GM18861 (cell line): ENCODE results near the gene AP1G1.
"Not testable (repeated sequence)": the region's sequence is repeated elsewhere in the genome, so short reads cannot be mapped to it uniquely, and the experiment has no call there.

Experiments
- ATAC-seq: cut with Tn5 transposase; IDR thresholded peaks from one replicate; pipeline ENCODE4 v1.9.1; 2021; ENCODE audit not compliant: unreplicated experiment

The AP1G1 gene

GRCh38 chr16:71811261-71811803 lies 2.7 kb upstream of the AP1G1 start:
- ATAC-seq: no peak

- not testable (repeated sequence) for ATAC-seq
Measured at GRCh38 chr16:71810155-71810530, 1.5 kb upstream of the AP1G1 start.

DNA sequence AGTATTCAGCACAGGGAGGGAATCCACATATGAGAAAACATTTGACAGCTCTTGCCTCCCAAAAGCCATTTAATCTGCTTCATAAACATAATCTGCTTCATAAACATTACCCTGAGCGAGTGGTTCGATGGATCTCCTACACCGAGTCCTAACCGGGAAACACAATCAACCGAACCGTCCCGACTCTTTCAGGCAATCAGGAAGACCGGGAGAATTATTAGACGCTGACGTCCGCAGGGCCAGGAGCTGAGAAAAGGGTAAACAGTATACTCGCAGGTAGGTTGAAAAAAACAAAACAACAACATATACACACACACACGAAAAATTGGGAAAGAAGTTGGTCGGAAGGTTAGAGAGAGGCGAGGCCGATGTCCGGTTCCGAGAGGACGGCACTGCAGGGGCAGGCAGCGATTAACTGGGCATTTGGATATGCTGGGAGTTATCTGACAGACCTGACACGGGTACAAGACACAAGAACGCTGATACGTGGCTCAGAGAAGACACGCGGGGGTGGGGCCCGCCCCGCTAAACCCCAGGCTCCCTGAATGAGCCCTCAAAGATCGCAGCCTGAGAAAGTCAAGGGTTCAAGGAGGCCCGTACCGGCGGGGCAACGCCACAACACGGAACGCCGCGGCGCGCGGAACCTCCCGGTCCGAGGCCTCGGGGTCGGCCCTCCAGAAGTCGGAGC lies 585 bp downstream of the AP1G1 start:
- ATAC-seq: no peak

DNA sequence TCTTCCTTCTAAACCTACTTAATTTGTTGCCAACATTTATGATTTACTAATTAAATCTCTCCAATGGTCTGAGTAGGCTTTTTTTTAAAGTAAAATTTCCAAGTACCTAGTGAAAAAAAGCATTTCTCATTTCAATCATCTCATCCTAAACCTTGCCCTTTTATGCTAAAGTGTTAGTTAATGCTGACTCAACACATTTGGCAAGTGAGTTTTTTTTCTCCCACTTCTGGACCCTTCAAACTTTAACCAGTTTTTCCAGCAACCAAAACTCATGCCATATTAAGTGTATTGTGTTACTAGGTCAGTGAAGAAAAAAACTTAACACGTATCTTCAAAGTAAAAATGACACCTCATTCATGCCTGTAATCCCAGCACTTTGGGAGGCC lies 5.3 kb downstream of the AP1G1 start:
- ATAC-seq: no peak

GRCh38 chr16:71796501-71797097 lies 12.0 kb downstream of the AP1G1 start:
- ATAC-seq: no peak

GRCh38 chr16:71794943-71795342 lies 13.7 kb downstream of the AP1G1 start:
- no peak for ATAC-seq

DNA sequence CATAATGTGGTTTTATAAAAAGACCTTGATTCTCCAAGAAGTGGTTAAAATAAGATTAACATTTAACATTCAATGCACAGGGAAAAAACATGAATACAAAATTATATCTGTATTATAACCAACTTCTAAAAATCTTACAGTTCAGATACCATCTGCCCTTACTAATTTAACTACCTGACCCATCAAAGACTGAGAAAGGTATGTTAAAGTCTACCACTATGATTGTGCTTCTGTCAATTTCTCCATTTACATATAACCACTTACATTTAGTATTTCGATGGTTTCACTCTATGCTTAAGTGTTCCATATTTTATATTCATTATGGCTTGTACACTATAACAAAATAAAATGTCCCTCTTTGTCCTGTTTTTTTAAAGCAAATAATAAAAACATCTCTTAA lies 14.6 kb downstream of the AP1G1 start:
- no peak for ATAC-seq

DNA sequence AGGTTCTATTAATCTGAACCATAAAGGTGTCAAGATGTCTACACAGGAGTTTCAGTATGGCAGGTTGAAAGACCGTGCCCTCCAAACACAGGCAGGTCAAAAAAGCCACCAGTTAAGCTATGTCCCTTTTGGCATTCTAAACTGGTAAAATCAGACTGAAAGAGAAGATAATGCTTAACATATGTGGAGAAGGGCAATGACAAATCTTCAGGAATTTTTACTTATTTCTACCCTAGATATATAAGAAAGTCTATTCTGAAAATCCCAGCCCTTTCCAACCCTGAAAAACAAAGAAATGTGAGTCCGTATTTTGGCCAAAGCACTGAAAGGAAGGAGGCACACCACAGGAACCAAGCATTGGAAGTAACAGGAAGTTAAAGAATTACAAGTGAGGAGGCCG lies 16.5 kb downstream of the AP1G1 start:
- no peak for ATAC-seq

- ATAC-seq: not testable (repeated sequence)
Measured at GRCh38 chr16:71790329-71790728, 18.3 kb downstream of the AP1G1 start.

DNA sequence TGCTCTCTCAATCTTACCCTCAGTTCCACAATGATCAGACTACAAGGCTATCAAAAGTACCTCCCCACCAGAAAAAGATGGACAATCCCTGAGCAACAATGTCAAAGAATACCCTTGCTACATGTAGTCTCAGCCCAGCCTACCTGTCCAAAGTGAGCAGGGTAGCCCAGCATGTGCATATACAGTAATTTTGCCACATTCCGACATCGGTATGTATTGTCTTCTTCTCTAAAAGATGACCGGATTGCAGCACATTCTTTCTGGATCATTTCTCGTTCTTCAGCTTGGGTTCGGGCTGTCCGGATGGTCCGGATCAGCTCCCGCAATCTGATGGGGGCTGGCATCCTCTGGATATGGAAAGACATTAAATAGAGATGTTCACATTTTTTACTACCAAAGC lies 19.5 kb downstream of the AP1G1 start:
- no peak for ATAC-seq

- no peak for ATAC-seq
Measured at GRCh38 chr16:71788578-71788977, 20.1 kb downstream of the AP1G1 start.

- not testable (repeated sequence) for ATAC-seq
Measured at GRCh38 chr16:71785143-71785542, 23.5 kb downstream of the AP1G1 start.

GRCh38 chr16:71784093-71784492 lies 24.5 kb downstream of the AP1G1 start:
- ATAC-seq: no peak

DNA sequence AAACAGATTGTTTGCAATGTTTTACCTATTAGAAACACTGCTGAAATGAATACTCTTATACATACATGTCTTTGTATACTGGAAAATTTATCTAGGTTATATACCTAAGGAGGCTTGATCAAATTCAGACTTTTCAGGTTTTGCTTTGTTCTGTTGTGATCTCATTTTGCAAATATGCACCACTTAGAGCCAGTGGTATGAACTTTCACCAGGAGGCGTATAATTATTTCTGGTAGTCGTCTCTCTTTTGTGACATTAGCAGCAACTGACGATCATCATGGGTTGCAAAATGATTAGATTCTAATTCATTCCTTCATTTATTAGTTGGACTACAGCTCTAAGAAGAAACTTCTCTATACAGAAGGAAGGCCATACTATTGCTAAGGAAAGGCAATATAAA lies 26.9 kb downstream of the AP1G1 start:
- no peak for ATAC-seq

DNA sequence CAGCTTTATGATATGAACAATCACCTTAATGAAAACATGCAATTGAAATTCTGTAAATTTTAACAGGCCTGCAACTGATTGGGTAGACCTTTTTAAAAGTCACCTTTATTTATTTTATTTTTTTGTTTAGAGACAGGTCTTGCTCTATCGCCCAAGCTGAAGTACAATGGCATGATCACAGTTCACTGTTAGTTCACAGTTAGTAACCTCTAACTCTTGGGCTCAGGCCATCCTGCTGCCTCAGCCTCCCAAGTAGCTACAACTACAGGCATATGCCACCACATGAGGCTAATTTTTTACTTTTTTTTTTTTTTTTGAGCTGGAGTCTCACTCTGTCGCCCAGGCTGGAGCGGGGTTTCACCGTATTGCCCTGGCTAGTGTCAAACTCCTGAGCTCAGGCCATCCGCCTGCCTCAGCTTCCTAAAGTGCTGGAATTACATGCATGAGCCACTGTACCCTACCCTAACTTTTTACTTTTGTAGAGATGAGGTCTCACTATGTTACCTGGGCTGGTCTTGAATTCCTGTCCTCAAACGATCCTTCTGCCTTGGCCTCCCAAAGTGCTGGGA lies 28.0 kb downstream of the AP1G1 start:
- no peak for ATAC-seq

GRCh38 chr16:71778780-71779179 lies 29.9 kb downstream of the AP1G1 start:
- ATAC-seq: no peak

DNA sequence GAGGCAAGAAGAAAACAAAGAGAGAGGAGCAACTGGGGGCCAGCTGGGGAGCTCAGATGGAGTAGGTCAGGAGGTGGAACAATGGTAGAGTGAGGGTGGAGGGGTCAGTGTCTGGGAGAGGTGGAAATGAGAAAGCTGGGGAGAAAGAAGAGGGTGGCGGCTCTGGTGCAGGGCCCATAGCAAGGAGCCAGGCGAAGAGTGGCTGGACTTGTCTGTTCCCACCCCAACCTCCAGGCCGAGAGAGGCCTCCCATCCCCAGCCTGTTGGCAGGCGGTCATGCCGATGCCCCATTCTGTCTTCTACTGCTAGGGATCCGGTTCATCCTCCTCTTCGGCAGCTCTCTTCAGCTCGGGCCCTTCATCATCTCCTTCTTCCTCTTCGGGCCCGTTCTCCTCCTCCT lies 31.3 kb downstream of the AP1G1 start:
- ATAC-seq: no peak

- ATAC-seq: peak; percentile 69
Measured at GRCh38 chr16:71775949-71776348, 32.7 kb downstream of the AP1G1 start.

DNA sequence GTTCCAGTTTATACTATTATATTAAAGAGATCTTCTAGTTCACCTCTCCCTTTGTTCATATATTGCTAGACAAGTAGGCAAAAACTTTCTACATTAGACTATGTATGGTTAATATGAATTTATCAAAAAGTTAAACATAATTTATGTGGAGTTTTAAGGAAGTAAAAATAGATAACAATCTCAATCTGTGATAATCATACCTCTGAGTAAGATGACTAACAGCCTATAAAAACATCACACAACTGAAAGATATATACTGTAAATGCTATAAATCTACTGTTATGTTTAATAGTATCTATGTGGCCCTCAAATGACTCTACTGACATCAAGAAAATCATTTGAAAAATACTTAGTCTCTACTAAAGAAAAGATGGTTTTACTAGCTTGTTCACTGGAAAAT lies 37.1 kb downstream of the AP1G1 start:
- no peak for ATAC-seq

DNA sequence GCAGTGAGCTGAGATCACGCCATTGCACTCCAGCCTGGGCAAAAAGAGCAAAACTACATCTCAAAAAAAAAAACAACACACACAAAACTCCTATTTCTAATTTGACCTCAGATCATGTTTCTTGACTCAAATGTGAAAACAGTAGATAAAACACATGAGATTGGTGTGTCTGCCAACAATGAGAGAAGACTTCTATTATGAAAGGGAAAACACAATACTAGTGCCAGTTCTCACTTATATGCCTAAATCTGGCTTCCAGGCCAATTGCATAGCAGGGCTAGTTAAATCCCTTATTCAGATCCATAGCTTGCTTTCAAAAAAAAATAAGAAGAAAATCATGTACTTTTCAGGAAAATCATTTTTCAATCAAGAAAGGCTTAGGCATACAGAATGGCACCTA lies 39.4 kb downstream of the AP1G1 start:
- no peak for ATAC-seq

DNA sequence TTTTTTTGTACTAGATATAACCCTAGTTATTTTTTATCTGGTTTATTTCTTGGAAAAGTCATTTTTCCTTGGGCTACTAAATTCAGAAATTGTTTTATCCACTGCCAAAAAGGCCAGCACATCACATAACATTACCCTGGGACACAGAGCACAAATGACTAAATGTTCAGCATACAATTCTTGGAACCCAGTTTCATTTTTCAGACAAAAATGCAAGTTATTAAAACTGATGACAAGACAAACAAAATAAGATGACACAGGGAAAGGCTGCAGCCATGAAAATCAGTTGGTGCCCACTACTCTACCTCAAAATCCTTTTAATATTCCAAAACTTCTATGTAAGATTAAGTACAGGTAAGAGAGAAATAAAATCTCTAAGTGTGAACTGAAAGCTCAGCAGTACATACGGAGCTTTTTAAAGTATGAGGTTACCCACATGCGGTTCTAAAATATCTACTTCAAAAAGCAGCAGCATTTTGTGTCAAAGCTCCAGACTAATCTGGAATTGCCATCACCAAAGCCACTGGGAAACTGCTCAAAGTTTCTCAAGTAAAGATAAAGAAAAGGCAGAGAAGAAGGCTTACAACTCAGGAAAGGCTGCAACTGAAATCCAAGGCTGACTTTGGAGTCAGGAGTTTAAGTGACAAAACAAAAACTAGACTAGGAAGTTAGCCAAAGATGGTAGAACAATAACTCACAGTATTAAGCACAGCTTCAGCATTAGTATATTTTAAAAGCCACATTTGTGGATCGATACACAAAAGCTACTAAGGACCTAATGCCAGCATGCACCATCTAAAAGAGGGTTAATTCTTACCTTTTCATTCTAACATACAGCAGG lies 41.4 kb downstream of the AP1G1 start:
- ATAC-seq: no peak

DNA sequence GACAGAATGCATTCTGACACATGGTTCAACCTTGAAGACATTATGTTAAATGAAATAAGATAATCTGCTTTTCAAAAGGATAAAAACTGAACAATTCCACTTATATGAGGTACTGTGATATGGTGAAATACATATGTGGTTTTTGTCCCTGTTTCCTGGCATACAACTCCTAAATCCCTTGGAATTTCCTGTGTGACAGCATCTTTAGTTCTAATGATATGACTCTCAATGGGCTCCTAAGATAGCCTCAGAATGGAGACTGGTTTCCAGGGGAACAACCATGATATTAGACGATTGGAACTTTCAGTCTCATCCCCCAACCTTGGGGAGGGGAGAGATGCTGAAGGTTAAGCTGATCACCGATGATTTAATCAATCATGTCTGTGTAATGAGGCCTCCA lies 46.4 kb downstream of the AP1G1 start:
- ATAC-seq: no peak
